ENCODE results near the gene SUPT6H. TPM values are rescaled to one million over a fixed set of nuclear protein-coding genes. Genes with fewer than 3 reads are reported as not detected.

The SUPT6H gene
- total RNA-seq, 2 donors from 2014 or later = 26.5 to 37.2 TPM

DNA sequence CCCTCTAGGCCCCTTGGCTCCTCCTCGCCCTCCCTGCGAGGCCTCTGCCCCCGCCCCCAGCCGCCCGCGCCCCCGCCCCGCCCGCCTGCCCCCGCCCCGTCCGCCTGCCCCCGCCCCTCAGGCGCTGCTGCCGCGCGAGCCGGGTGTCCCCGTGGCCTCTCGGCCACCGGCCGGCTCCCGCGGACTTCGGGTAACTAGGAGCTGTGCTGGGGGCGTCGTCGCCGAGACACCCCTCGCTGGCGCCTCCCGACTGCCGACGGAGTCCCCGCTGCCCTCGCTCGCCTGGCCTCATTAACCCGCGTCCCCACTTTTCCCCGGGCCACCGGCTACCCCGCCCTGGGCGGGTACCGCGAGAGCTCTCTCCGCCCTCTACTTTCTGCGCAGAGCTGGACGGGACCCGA, 64.2 kb downstream of the SUPT6H start, which contains the start of gene TLCD1:
Gene TLCD1 (minus strand): TSS at position 8 of the 401 bp plus-strand sequence. CDS start 136 bp downstream, outside the sequence.
- peak within 1 kb of the TSS; percentile 54 to 59 for H3K4me3 ChIP-seq
- peaks cover 18 to 22% of the 10 kb centered on the region in 2 donors for H3K36me3 ChIP-seq (replicated peaks in 1 of 2; ENCODE audit: insufficient read depth in 1 of 2, low read depth in 2 of 2)
- H3K9me3 ChIP-seq = no peaks in the 10 kb centered on the region
- TF ChIP-seq, protein P1, sequence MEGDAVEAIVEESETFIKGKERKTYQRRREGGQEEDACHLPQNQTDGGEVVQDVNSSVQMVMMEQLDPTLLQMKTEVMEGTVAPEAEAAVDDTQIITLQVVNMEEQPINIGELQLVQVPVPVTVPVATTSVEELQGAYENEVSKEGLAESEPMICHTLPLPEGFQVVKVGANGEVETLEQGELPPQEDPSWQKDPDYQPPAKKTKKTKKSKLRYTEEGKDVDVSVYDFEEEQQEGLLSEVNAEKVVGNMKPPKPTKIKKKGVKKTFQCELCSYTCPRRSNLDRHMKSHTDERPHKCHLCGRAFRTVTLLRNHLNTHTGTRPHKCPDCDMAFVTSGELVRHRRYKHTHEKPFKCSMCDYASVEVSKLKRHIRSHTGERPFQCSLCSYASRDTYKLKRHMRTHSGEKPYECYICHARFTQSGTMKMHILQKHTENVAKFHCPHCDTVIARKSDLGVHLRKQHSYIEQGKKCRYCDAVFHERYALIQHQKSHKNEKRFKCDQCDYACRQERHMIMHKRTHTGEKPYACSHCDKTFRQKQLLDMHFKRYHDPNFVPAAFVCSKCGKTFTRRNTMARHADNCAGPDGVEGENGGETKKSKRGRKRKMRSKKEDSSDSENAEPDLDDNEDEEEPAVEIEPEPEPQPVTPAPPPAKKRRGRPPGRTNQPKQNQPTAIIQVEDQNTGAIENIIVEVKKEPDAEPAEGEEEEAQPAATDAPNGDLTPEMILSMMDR (IDR thresholded peaks at IDR 0.05) = no peak
- TF ChIP-seq POLR2A (IDR thresholded peaks at IDR 0.05) = no peak
- intact Hi-C loops (cut with DNase I) = no loop called here
- H3K27ac ChIP-seq = peak within 1 kb of the TSS; percentile 95 to 99 (median 98)
- ATAC-seq (peak; percentile 39), DNase-seq (peak; percentile 68 to 72 (median 70))
- peaks cover 52% of the 10 kb centered on the region for H3K4me1 ChIP-seq
- 0% methylated on average over 41 of the region's 49 CpGs; no CpG with 5 or more reads in 1 of the 2 donors for WGBS, 2 donors
- no peaks in the 10 kb centered on the region for H3K27me3 ChIP-seq

DNA sequence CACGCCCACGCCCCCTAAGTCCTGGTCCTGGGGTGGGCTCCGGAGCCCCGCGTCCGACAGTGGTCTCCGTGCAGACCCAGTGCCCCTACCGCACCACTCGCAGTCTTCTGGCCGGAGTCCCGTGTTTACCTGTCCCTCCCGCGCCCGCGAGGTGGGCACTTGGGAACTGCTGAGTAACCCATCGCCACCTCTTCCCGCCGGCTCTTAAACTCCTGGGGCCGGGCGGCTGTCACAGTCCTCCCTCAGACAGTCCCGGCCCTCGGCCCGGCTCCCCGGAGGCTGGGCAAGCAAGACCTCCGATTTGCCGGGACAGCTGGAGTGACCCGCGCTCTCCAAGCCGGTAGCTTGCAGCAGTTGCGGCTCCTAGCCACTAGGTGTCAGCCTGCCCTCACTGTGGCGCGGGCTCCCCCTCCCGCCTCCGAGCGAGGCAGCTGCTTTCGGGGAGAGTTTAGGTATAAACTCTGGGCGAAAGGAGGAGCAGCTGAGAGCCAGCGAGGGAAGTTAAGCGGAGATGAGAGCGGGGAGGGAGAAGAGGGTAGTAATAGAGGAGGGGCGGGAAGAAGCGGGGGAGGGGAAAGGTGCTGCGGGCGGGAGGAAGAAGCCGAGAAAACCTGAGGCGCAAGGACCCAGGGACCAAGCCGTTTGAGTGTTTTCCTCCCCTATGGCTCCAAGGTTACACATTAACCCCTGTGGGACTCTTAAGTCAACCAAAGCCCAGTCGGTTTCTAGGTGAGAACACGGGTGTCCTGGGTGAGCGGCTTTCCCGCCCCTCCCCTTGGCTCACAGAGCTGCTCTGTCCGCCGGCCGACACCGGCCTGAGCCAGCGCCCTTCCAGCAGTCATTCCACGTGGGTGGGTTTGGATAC, 64.9 kb downstream of the SUPT6H start:
- 0 to 1% methylated on average over 31 to 56 of the region's 57 CpGs for WGBS, 2 donors
- Histone ChIP-seq H3K4me3 (peak overlapping the region; percentile 54 to 59), H3K4me1 (peaks cover 46% of the 10 kb centered on the region), H3K36me3 (replicated peaks in 1 of 2; ENCODE audit: insufficient read depth in 1 of 2, low read depth in 2 of 2) (peaks cover 18 to 22% of the 10 kb centered on the region in 2 donors), H3K27me3 (no peaks in the 10 kb centered on the region), H3K9me3 (no peaks in the 10 kb centered on the region), H3K27ac (peak overlapping the region; percentile 95 to 99 (median 98))
- TF ChIP-seq POLR2A (IDR thresholded peaks at IDR 0.05) = peak in 2 of 3 donors; percentile 37 to 53
- TF ChIP-seq, protein P1 (IDR thresholded peaks at IDR 0.05) = peak; percentile 99 to 100 (median 100)
- intact Hi-C loops (cut with DNase I) = no loop called here
- peak; percentile 74 for ATAC-seq
- peak; percentile 92 to 95 (median 95) for DNase-seq

DNA sequence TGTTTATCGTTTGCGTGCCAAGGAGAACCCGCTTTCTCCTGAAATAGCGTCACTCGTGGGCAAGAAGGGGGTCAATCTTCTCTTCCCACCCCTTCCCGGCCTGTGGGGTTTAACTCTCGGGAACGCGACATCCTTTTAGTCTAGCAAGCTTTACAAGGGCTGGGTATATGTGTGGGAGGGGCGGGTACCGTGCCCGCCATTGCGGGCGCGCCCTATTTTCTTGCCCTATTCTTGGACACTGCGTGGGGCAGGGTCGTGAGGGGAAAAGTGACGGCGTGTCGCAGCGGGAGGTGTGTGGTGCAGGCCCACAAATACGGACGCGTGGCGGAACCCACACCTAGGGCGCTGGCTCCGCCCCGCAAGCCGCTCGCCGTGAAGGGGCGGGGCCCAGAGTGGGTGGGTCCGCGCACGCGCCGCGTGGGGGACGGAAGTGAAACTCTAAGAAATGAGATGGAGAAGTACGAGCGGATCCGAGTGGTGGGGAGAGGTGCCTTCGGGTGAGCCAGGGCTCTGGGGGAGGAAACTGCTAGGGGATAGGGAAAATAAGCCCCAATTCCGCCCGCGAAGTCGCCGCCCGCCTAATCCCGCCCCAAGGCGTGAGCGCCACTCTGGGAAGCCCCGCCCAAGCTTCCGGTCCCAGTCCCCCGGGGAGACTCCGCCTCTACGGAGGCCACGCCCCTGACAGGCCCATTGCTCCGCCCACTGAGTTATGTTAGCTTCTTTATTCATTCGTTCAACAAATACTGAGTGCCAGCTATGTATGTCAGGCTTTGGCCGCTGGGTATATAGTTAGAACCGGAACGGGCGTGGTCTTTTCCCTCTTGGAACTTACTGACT, 66.6 kb downstream of the SUPT6H start, which contains the start of gene NEK8:
Gene NEK8 (plus strand): TSS at position 425 of the 837 bp plus-strand sequence. CDS start 26 bp downstream, at position 451.
- peak; percentile 69 for ATAC-seq
- intact Hi-C loops (cut with DNase I) = no loop called here
- Histone ChIP-seq H3K27me3 (no peaks in the 10 kb centered on the region), H3K36me3 (replicated peaks in 1 of 2; ENCODE audit: insufficient read depth in 1 of 2, low read depth in 2 of 2) (peaks cover 7 to 8% of the 10 kb centered on the region in 2 donors), H3K27ac (peak within 1 kb of the TSS; percentile 95 to 99 (median 98)), H3K4me1 (peaks cover 35% of the 10 kb centered on the region), H3K9me3 (no peaks in the 10 kb centered on the region), H3K4me3 (peak within 1 kb of the TSS; percentile 26 to 29)
- DNase-seq = peak; percentile 97 to 99 (median 98)
- TF ChIP-seq POLR2A (IDR thresholded peaks at IDR 0.05) = peak; percentile 76 to 89 (median 89)
- TF ChIP-seq, protein P1 (IDR thresholded peaks at IDR 0.05) = peak in 2 of 7 experiments; percentile 5 to 7
- 0% methylated on average over 44 to 64 of the region's 64 CpGs for WGBS, 2 donors

DNA sequence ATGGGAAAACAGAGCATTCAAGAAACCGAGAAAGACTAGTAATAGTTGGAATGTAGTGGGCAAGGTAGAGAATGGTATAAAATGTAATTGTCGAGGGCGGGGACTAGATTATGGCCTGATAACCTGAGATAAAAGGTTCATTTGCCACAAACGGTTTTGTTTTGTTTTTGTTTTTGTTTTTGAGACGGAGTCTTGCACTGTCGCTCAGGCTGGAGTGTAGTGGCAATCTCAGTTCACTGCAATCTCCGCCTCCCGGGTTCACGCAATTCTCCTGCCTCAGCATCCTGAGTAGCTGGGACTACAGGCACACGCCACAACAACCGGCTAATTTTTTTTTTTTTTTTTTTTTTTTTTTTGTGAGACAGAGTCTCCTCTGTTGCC, 67.9 kb downstream of the SUPT6H start:
- TF ChIP-seq, protein P1 (IDR thresholded peaks at IDR 0.05) = no peak
- no peak for TF ChIP-seq POLR2A (IDR thresholded peaks at IDR 0.05)
- DNase-seq = no peak
- H3K27ac ChIP-seq = no peak overlapping the region
- no peaks in the 10 kb centered on the region for H3K27me3 ChIP-seq
- intact Hi-C loops (cut with DNase I) = no loop called here
- no peak for ATAC-seq
- no peaks in the 10 kb centered on the region for H3K9me3 ChIP-seq
- H3K4me3 ChIP-seq = no peak overlapping the region
- no peaks in the 10 kb centered on the region for H3K36me3 ChIP-seq (replicated peaks in 1 of 2; ENCODE audit: insufficient read depth in 1 of 2, low read depth in 2 of 2)
- H3K4me1 ChIP-seq = peaks cover 25% of the 10 kb centered on the region
- WGBS, 2 donors = 81 to 85% methylated on average over 11 of the region's 11 CpGs
